H1 (cell line): ENCODE results near the gene LYZL4. TPM values are rescaled to one million over a fixed set of nuclear protein-coding genes. Genes with fewer than 3 reads are reported as not detected.

Experiments used
- CTCF ChIA-PET: fragments of 300-600 bp; sonication (Branson Sonifier 250); formaldehyde crosslinking; loops from one replicate; lab custom pipeline; 2021; ENCODE audit not compliant: partially characterized antibody; lab: Charles Lee
- POLR2A ChIA-PET: fragments of 300-600 bp; sonication (Branson Sonifier 250); formaldehyde crosslinking; loops from one replicate; lab custom pipeline; 2021; ENCODE audit warnings: inconsistent platforms; ENCODE audit not compliant: partially characterized antibody; lab: Charles Lee
- DNase-seq, 2 experiments: peaks; one replicate each; pipeline versions ENCODE4 v3.0.0 to v3.0.0-alpha.2; 2010 to 2022; ENCODE audit warnings: low spot score in 2 of 2, low read depth in 1 of 2, mixed read lengths in 1 of 2
- FAIRE-seq: peaks from 2 replicates; lab custom pipeline; 2011; peaks lifted over from hg19 to GRCh38; lab: Jason Lieb, UNC
- H2AFZ ChIP-seq: 2 replicates; pipeline ENCODE4 v1.8.1; 2012; ENCODE audit warnings: low read length, inconsistent platforms
- H2AK5ac ChIP-seq: 2 replicates; pipeline ENCODE4 v1.6.1; 2013; ENCODE audit warnings: low read depth, low read length
- H2BK120ac ChIP-seq: replicated peaks from 2 replicates; pipeline ENCODE3; 2013; ENCODE audit warnings: low read depth, low read length, inconsistent platforms
- H2BK12ac ChIP-seq: 2 replicates; pipeline ENCODE4 v1.6.1; 2013; ENCODE audit warnings: low read depth, low read length
- H2BK15ac ChIP-seq: 2 replicates; pipeline ENCODE4 v1.6.1; 2013; ENCODE audit warnings: low read length
- H2BK20ac ChIP-seq: 2 replicates; pipeline ENCODE4 v1.6.1; 2013; ENCODE audit warnings: low read length
- H2BK5ac ChIP-seq: 2 replicates; pipeline ENCODE4 v1.6.1; 2013; ENCODE audit warnings: low read depth, low read length
- H3K14ac ChIP-seq: 2 replicates; pipeline ENCODE4 v1.6.1; 2013; ENCODE audit warnings: inconsistent platforms; ENCODE audit not compliant: insufficient read length
- H3K18ac ChIP-seq: 2 replicates; pipeline ENCODE4 v1.6.1; 2013; ENCODE audit warnings: low read length; ENCODE audit errors: extremely low read depth
- H3K23ac ChIP-seq: 2 replicates; pipeline ENCODE4 v1.6.1; 2013; ENCODE audit warnings: inconsistent platforms; ENCODE audit not compliant: insufficient read length
- H3K23me2 ChIP-seq: 2 replicates; pipeline ENCODE4 v1.6.1; 2013; ENCODE audit warnings: low read depth, low read length
- H3K27ac ChIP-seq: 2 replicates; pipeline ENCODE4 v1.6.1; 2011; ENCODE audit warnings: low read depth, low read length, inconsistent platforms
- H3K27me3 ChIP-seq, 4 experiments: replicated peaks in 1 of 4; 1 replicate in 1 of 4; 2 replicates in 3 of 4; pipeline versions ENCODE4 v1.6.1 to v1.8.1; 2011 to 2013; ENCODE audit warnings: low read length in 3 of 4, mild to moderate bottlenecking in 3 of 4, inconsistent platforms in 2 of 4, mixed read lengths in 2 of 4, moderate library complexity in 1 of 4; ENCODE audit not compliant: control insufficient read depth in 3 of 4, insufficient read depth in 3 of 4; ENCODE audit errors: extremely low read depth in 1 of 4
- H3K36me3 ChIP-seq, 4 experiments: 2 replicates each; pipeline versions ENCODE4 v1.6.1 to v1.8.1; 2011 to 2013; ENCODE audit warnings: mild to moderate bottlenecking in 4 of 4, low read length in 3 of 4, moderate library complexity in 2 of 4, control low read depth in 1 of 4, inconsistent platforms in 1 of 4; ENCODE audit not compliant: insufficient read depth in 4 of 4, control insufficient read depth in 2 of 4
- H3K4ac ChIP-seq: replicated peaks from 2 replicates; pipeline ENCODE3; 2013; ENCODE audit warnings: low read length, low read depth, mixed read lengths, inconsistent platforms; ENCODE audit not compliant: insufficient read length
- H3K4me1 ChIP-seq, 4 experiments: replicated peaks in 1 of 4; 1 replicate in 1 of 4; 2 replicates in 3 of 4; pipeline versions ENCODE4 v1.6.1 to v1.8.1; 2011 to 2013; ENCODE audit warnings: low read length in 3 of 4, inconsistent platforms in 2 of 4, mixed read lengths in 1 of 4; ENCODE audit not compliant: insufficient read depth in 4 of 4, control insufficient read depth in 3 of 4
- H3K4me2 ChIP-seq, 2 experiments: 2 replicates each; pipeline versions ENCODE4 v1.6.1 to v1.8.1; 2011 to 2013; ENCODE audit warnings: low read depth in 2 of 2, low read length in 2 of 2, control low read depth in 1 of 2, inconsistent platforms in 1 of 2, mild to moderate bottlenecking in 1 of 2; ENCODE audit not compliant: insufficient read depth in 1 of 2
- H3K4me3 ChIP-seq, 4 experiments: fragments of 200-600, 300-600 bp in 1 of 4; sonication (generic), shearing (Covaris generic), sonication (Bioruptor Twin) in 1 of 4; 2 replicates each; pipeline versions ENCODE4 v1.5.1 to v1.8.1; 2011 to 2016; ENCODE audit warnings: low read length in 4 of 4, low read depth in 3 of 4, control low read depth in 2 of 4, inconsistent platforms in 2 of 4, mild to moderate bottlenecking in 2 of 4, mixed read lengths in 1 of 4, moderate library complexity in 1 of 4; ENCODE audit not compliant: insufficient read depth in 2 of 4; ENCODE audit errors: extremely low read depth in 1 of 4
- H3K56ac ChIP-seq: replicated peaks from 2 replicates; pipeline ENCODE3; 2013; ENCODE audit warnings: low read depth, mild to moderate bottlenecking, mixed read lengths, low read length, inconsistent platforms; ENCODE audit not compliant: insufficient read length
- H3K79me1 ChIP-seq: 2 replicates; pipeline ENCODE4 v1.6.1; 2013; ENCODE audit warnings: low read depth, low read length, control low read depth
- H3K79me2 ChIP-seq, 2 experiments: 2 replicates each; pipeline versions ENCODE4 v1.6.1 to v1.8.1; 2012 to 2013; ENCODE audit warnings: low read length in 2 of 2, mild to moderate bottlenecking in 2 of 2, inconsistent platforms in 1 of 2; ENCODE audit not compliant: insufficient read depth in 2 of 2, control insufficient read depth in 1 of 2
- H3K9ac ChIP-seq, 4 experiments: replicated peaks in 1 of 4; 1 replicate in 1 of 4; 2 replicates in 3 of 4; pipeline versions ENCODE4 v1.6.1 to v1.8.1; 2011 to 2013; ENCODE audit warnings: low read depth in 3 of 4, low read length in 3 of 4, control low read depth in 2 of 4, mild to moderate bottlenecking in 2 of 4, moderate library complexity in 2 of 4, inconsistent platforms in 1 of 4; ENCODE audit errors: extremely low read depth in 1 of 4
- H3K9me3 ChIP-seq, 2 experiments: 2 replicates each; pipeline versions ENCODE4 v1.6.1 to v1.8.1; 2012 to 2013; ENCODE audit warnings: mild to moderate bottlenecking in 2 of 2, moderate library complexity in 2 of 2, control low read depth in 1 of 2, inconsistent platforms in 1 of 2, low read depth in 1 of 2, low read length in 1 of 2, mixed read lengths in 1 of 2; ENCODE audit not compliant: insufficient read depth in 2 of 2
- H4K20me1 ChIP-seq, 2 experiments: replicated peaks in 1 of 2; 2 replicates each; pipeline versions ENCODE3 to v1.8.1; 2011 to 2013; ENCODE audit warnings: inconsistent platforms in 2 of 2, low read length in 2 of 2, mild to moderate bottlenecking in 1 of 2; ENCODE audit not compliant: insufficient read depth in 2 of 2, control insufficient read depth in 1 of 2
- H4K5ac ChIP-seq: 2 replicates; pipeline ENCODE4 v1.6.1; 2013; ENCODE audit warnings: low read length, low read depth, mixed read lengths, inconsistent platforms; ENCODE audit not compliant: insufficient read length
- H4K8ac ChIP-seq: 2 replicates; pipeline ENCODE4 v1.8.0; 2013; ENCODE audit warnings: mild to moderate bottlenecking, moderate library complexity, low read length, inconsistent platforms; ENCODE audit not compliant: insufficient read depth; ENCODE audit errors: extremely low read depth
- H4K91ac ChIP-seq: replicated peaks from 2 replicates; pipeline ENCODE3; 2013; ENCODE audit warnings: low read length, mixed read lengths, inconsistent platforms; ENCODE audit not compliant: insufficient read length
- CHD1 ChIP-seq: IDR thresholded peaks from 2 replicates; pipeline ENCODE4 v1.6.1; 2012; ENCODE audit warnings: low read depth, low read length, improper control_type of control experiment
- GTF2F1 ChIP-seq: IDR thresholded peaks from 2 replicates; pipeline ENCODE4 v1.6.1; 2012; ENCODE audit warnings: low read depth, low read length, improper control_type of control experiment, borderline replicate concordance
- HDAC2 ChIP-seq, 2 experiments: fragments of 300-600 bp in 1 of 2; sonication (generic) in 1 of 2; IDR thresholded peaks; 2 replicates each; pipeline ENCODE4 v1.6.1; 2011 to 2012; ENCODE audit warnings: low read depth in 2 of 2, low read length in 2 of 2, mild to moderate bottlenecking in 2 of 2, moderate library complexity in 2 of 2, borderline replicate concordance in 1 of 2, inconsistent platforms in 1 of 2
- KDM5A ChIP-seq: fragments of 200-600 bp; IDR thresholded peaks from 2 replicates; pipeline ENCODE4 v1.7.1; 2012; ENCODE audit warnings: mild to moderate bottlenecking, low read length, inconsistent platforms, mixed read lengths
- RBBP5 ChIP-seq: IDR thresholded peaks from 2 replicates; pipeline ENCODE4 v1.7.1; 2012; ENCODE audit warnings: low read depth, mild to moderate bottlenecking, inconsistent platforms, low read length, moderate library complexity, borderline replicate concordance
- RFX5 ChIP-seq: IDR thresholded peaks from 2 replicates; pipeline ENCODE4 v1.6.1; 2011; ENCODE audit warnings: low read depth, low read length, improper control_type of control experiment, borderline replicate concordance
- SP2 ChIP-seq: IDR thresholded peaks from 2 replicates; pipeline ENCODE4 v1.6.1; 2012; ENCODE audit warnings: mild to moderate bottlenecking, low read length, inconsistent platforms
- SP4 ChIP-seq: IDR thresholded peaks from 2 replicates; pipeline ENCODE4 v1.6.1; 2012; ENCODE audit warnings: low read length, inconsistent platforms
- TAF7 ChIP-seq: optimal IDR thresholded peaks from 2 replicates; pipeline ENCODE3; 2011; ENCODE audit warnings: low read depth, mild to moderate bottlenecking, inconsistent platforms, low read length, moderate library complexity, borderline replicate concordance
- USF2 ChIP-seq: IDR thresholded peaks from 2 replicates; pipeline ENCODE4 v1.6.1; 2011; ENCODE audit warnings: low read length, improper control_type of control experiment
- whole genome bisulfite sequencing, 2 experiments: shearing (Covaris generic) in 1 of 2; methylation state at CpG; one replicate each; pipeline versions ENCODE4 v1.1.6 to v1.1.7; 2013 to 2015; ENCODE audit warnings: low lambda C conversion rate in 2 of 2, mixed read lengths in 2 of 2, inconsistent platforms in 1 of 2, low coverage in 1 of 2, missing lambda C conversion rate in 1 of 2; ENCODE audit not compliant: insufficient replicate concordance in 2 of 2, insufficient coverage in 1 of 2, insufficient read length in 1 of 2; ENCODE audit errors: extremely low coverage in 1 of 2, missing lambda C conversion rate in 1 of 2; 5-methylcytosine and 5-hydroxymethylcytosine counted together
- polyA plus RNA-seq, 7 experiments: library from polyadenylated mRNA; depleted of rRNA in 3 of 7; stranded (reverse) in 5 of 7; unstranded in 2 of 7; fragments of >200 nt in 5 of 7; fragments of 200-250 nt in 2 of 7; gene quantifications; 1 replicate in 5 of 7; 2 replicates in 1 of 7; 4 replicates in 1 of 7; pipeline versions ENCODE4 v1.2.1 to v1.2.3, GENCODE V29; 2011 to 2013; ENCODE audit warnings: missing spikeins in 2 of 7, mixed read lengths in 2 of 7
- total RNA-seq: library from RNA; stranded (reverse); fragmentation: NEBNext Ultra II Directional; extraction: Animal tissue kit (Norgen Biotek cat#: 25700); gene quantifications from 2 replicates; pipeline ENCODE4 v1.2.1, GENCODE V29; 2021
- TF ChIP-seq, protein P1 (sequence below): IDR thresholded peaks from 2 replicates; pipeline ENCODE4 v1.6.1; 2012; ENCODE audit warnings: inconsistent platforms

The LYZL4 gene
- total and polyA plus RNA-seq, 2 of the 8 experiments (the other 6 are each of a cell fraction or from before 2014, with no cell fraction given): not detected

- no peaks in the 10 kb centered on the region for H4K20me1 ChIP-seq
- no peak overlapping the region for H2BK120ac ChIP-seq
- no peak overlapping the region for H3K4me2 ChIP-seq
- H4K5ac ChIP-seq: no peak overlapping the region
- peaks cover 0 to 3% of the 10 kb centered on the region in 2 experiments; a peak in 1 of 4 replicates for H3K9me3 ChIP-seq
- H2BK15ac ChIP-seq: no peak overlapping the region; the same call in 1 of the 2 replicates
- no peak overlapping the region for H2BK5ac ChIP-seq
- no peak overlapping the region for H2AK5ac ChIP-seq
- no peak overlapping the region for H3K27ac ChIP-seq
- no peak overlapping the region for H3K9ac ChIP-seq
- peaks cover 3 to 32% (median 23%) of the 10 kb centered on the region in 4 experiments; a peak in 6 of 7 replicates for H3K4me1 ChIP-seq
- no peak overlapping the region for H3K4me3 ChIP-seq
- no peak overlapping the region for H3K23ac ChIP-seq
- H3K4ac ChIP-seq: no peak overlapping the region
- FAIRE-seq: no peak
- no peaks in the 10 kb centered on the region for H3K36me3 ChIP-seq
- DNase-seq: no peak
- H3K79me2 ChIP-seq: 0 out of 4 replicates have a peak, but pooled peaks cover 0 to 3% of the 10 kb centered on the region in 2 experiments
- H3K56ac ChIP-seq: no peak overlapping the region
- H3K79me1 ChIP-seq: no peaks in the 10 kb centered on the region
- TF ChIP-seq CHD1 (no peak), RBBP5 (no peak), GTF2F1 (no peak), USF2 (no peak), SP4 (no peak), TAF7 (no peak), KDM5A (no peak), SP2 (no peak), RFX5 (no peak), HDAC2 (IDR thresholded peaks at IDR 0.05; ENCODE audit: borderline replicate concordance in 1 of 2, low read depth in 2 of 2, low read length in 2 of 2) (no peak)
- TF ChIP-seq, protein P1, sequence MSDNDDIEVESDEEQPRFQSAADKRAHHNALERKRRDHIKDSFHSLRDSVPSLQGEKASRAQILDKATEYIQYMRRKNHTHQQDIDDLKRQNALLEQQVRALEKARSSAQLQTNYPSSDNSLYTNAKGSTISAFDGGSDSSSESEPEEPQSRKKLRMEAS: no peak
- no peaks in the 10 kb centered on the region for H3K27me3 ChIP-seq
- H4K8ac ChIP-seq: no peak overlapping the region
- no peak overlapping the region for H2AFZ ChIP-seq
- POLR2A ChIA-PET: interaction anchor here (1.4 kb wide), 1 partner anchor 189 kb away, joined by 4 read pairs; no protein-coding TSS in a partner anchor
- CTCF ChIA-PET: interaction anchor here (0.5 to 9.1 kb wide), 51 partner anchors 8 to 554 kb away, joined by 3 to 193 read pairs (median 4); partner anchors contain the start of gene VIPR1
- no peak overlapping the region for H2BK12ac ChIP-seq
- H3K14ac ChIP-seq: no peak overlapping the region
- no peak overlapping the region for H4K91ac ChIP-seq
- 92% methylated on average over 4 of the region's 4 CpGs; no CpG with 5 or more reads in 1 of the 2 experiments for WGBS, 2 experiments
- H3K23me2 ChIP-seq: no peaks in the 10 kb centered on the region
- no peak overlapping the region for H2BK20ac ChIP-seq
- H3K18ac ChIP-seq: no peak overlapping the region
These were observed 32.9 kb upstream of the LYZL4 start for GRCh38 chr3:42443292-42443691.
